Mesangial cell (primary cell): ENCODE measurements around the gene FAM204A. TPM values are rescaled to one million over a fixed set of nuclear protein-coding genes. Genes with fewer than 3 reads are reported as not detected.

Experiments
- total RNA-seq: library from RNA; depleted of rRNA; stranded (reverse); fragments of >200 nt; gene quantifications from 2 replicates; pipeline ENCODE4 v1.2.3, GENCODE V29; 2015

Gene FAM204A
- 12.7 and 13.4 TPM in 2 replicates for total RNA-seq

DNA sequence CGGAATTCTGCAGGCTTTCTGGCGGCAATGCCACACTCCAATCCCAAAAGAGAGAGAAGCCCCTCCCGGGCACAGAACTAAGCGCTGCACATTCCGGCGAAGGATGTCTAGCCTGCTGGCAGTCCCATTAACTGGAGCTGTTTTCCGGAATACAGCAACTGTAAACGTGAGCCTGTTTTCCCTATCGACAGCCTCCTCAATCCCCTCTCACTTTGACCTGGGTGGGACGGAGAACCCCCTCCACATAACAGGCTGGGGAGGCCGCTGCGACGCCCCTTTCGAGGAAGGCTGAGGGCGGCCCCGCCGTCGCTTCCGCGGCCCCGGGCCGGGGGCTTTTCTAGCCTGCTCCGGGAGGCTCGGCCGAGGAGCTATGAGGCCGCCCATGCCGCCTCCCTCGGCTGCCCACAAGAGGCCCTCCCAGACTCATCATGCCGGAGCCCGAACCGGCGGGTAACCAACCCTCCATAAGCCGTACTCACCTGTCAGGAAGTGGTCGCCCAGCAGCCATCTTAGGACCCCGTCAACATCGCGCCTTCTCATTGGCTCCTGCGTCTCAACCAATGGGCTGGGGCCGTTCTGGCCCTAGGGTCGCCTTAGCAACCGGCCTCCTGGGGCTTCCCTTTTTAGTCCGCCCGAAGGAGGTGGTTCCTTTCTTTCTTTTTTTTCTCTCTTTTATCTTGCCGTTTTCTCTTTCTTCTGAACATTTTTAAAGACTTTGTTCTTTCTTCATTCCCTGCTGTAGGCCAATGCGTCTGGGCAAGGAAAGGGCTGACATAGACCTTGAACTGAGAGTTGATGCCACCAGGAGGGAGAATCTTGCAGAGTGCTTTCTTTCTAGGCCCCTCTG, at the start of gene FAM204A:
Gene FAM204A (minus strand): TSS at position 534 of the 847 bp plus-strand sequence. CDS start 5,909 bp downstream, outside the sequence.

